A673 (cell line): ENCODE data around the gene PFKFB4. TPM values are rescaled to one million over a fixed set of nuclear protein-coding genes. Genes with fewer than 3 reads are reported as not detected.
"Not testable (repeated sequence)": the region's sequence is repeated elsewhere in the genome, so short reads cannot be mapped to it uniquely, and the experiment has no call there.

Source experiments
- BruUV-seq: library from RNA; stranded (reverse); fragments of 400-500 nt; replicated peaks from 2 replicates; lab custom pipeline; 2021; lab: Mats Ljungman, UMichigan
- CTCF ChIA-PET: fragments of 300-600 bp; sonication (Branson Sonifier 250); formaldehyde crosslinking; loops from one replicate; lab custom pipeline; 2022; ENCODE audit warnings: antibody characterized with exemption; lab: Charles Lee
- POLR2A ChIA-PET: fragments of 300-600 bp; sonication (Branson Sonifier 250); formaldehyde crosslinking; loops from one replicate; lab custom pipeline; 2022; ENCODE audit warnings: antibody characterized with exemption; ENCODE audit not compliant: low non-redundant PET; lab: Charles Lee
- DNase-seq: peaks from one replicate; pipeline ENCODE4 v3.0.0-alpha.2; 2015; ENCODE audit warnings: low spot score
- H3K27ac ChIP-seq: fragments of 200-600 bp; sonication (generic); 2 replicates; pipeline ENCODE4 v1.5.1; 2016; ENCODE audit warnings: mixed run types, low read depth, mild to moderate bottlenecking, mixed read lengths, antibody characterized with exemption, low read length; ENCODE audit not compliant: poor library complexity, severe bottlenecking
- H3K27me3 ChIP-seq: fragments of 200-600 bp; sonication (generic); replicated peaks from 2 replicates; pipeline ENCODE4 v1.6.1; 2017; ENCODE audit warnings: mixed run types, low read depth, mild to moderate bottlenecking, mixed read lengths, antibody characterized with exemption, low read length; ENCODE audit not compliant: insufficient read depth, poor library complexity
- H3K36me3 ChIP-seq: fragments of 200-600 bp; sonication (generic); 2 replicates; pipeline ENCODE4 v1.6.1; 2016; ENCODE audit warnings: mixed run types, mild to moderate bottlenecking, mixed read lengths, antibody characterized with exemption, low read length; ENCODE audit not compliant: insufficient read depth, poor library complexity, severe bottlenecking
- H3K4me1 ChIP-seq: fragments of 200-600 bp; sonication (generic); 2 replicates; pipeline ENCODE4 v1.6.1; 2017; ENCODE audit warnings: mixed run types, mild to moderate bottlenecking, mixed read lengths, antibody characterized with exemption, low read length; ENCODE audit not compliant: insufficient read depth, poor library complexity, severe bottlenecking
- H3K4me3 ChIP-seq: fragments of 200-600 bp; sonication (generic); 2 replicates; pipeline ENCODE4 v1.5.1; 2016; ENCODE audit warnings: low read depth, mixed run types, mild to moderate bottlenecking, mixed read lengths, low read length; ENCODE audit not compliant: poor library complexity, severe bottlenecking
- H3K9me3 ChIP-seq: fragments of 200-600 bp; sonication (generic); 2 replicates; pipeline ENCODE4 v1.6.1; 2016; ENCODE audit warnings: mixed run types, low read depth, mild to moderate bottlenecking, mixed read lengths, antibody characterized with exemption, low read length; ENCODE audit not compliant: poor library complexity, severe bottlenecking
- CTCF ChIP-seq: fragments of 300-800, 200-600 bp; sonication (generic); conservative IDR thresholded peaks from 2 replicates; pipeline ENCODE4 v1.5.1; 2017; ENCODE audit warnings: low read depth, mild to moderate bottlenecking, antibody characterized with exemption, low read length, moderate library complexity, mixed read lengths
- EZH2 ChIP-seq: fragments of 200-600 bp; sonication (generic); IDR thresholded peaks from 2 replicates; pipeline ENCODE4 v1.6.1; 2017; ENCODE audit warnings: borderline replicate concordance, low read depth, mild to moderate bottlenecking, mixed read lengths, antibody characterized with exemption, low read length; ENCODE audit not compliant: poor library complexity, severe bottlenecking
- intact Hi-C: fragments of 100-400 bp; cut with micrococcal nuclease; formaldehyde crosslinking; loops from one replicate; pipeline ENCODE4 v1.10.0; 2022; ENCODE audit not compliant: unreplicated experiment
- total RNA-seq: library from RNA; stranded (reverse); gene quantifications from 2 replicates; pipeline ENCODE4 v1.2.3, GENCODE V29; 2021

PFKFB4 gene
- total RNA-seq, 1 experiment from 2014 or later, result 5.0 TPM

- no peaks in the 10 kb centered on the region for H3K27me3 ChIP-seq
- no peak overlapping the region for H3K4me3 ChIP-seq
- intact Hi-C loops, result no loop called here
- TF ChIP-seq CTCF, result no peak
- TF ChIP-seq EZH2, result no peak
- no peak for DNase-seq
- CTCF ChIA-PET, result no interaction called here
- H3K36me3 ChIP-seq, result no peaks in the 10 kb centered on the region
- no peak overlapping the region for H3K27ac ChIP-seq
- H3K4me1 ChIP-seq, result no peaks in the 10 kb centered on the region
- POLR2A ChIA-PET, result no interaction called here
- no peaks in the 10 kb centered on the region for H3K9me3 ChIP-seq
- no TSS peak for BruUV-seq
Measured at GRCh38 chr3:48552111-48552951, 4.3 kb downstream of the PFKFB4 start.

- H3K27ac ChIP-seq, H3K4me3 ChIP-seq, H3K4me1 ChIP-seq, H3K36me3 ChIP-seq, intact Hi-C loops, BruUV-seq, DNase-seq, H3K9me3 ChIP-seq, H3K27me3 ChIP-seq, CTCF ChIA-PET, POLR2A ChIA-PET: not testable (repeated sequence)
Measured at GRCh38 chr3:48551651-48552050, 5.0 kb downstream of the PFKFB4 start.

GRCh38 chr3:48548729-48549705, 7.6 kb downstream of the PFKFB4 start:
- DNase-seq, result peak; percentile 61
- Histone ChIP-seq H3K27me3 (no peaks in the 10 kb centered on the region), H3K27ac (no peak overlapping the region), H3K9me3 (no peaks in the 10 kb centered on the region), H3K4me1 (no peaks in the 10 kb centered on the region), H3K4me3 (no peak overlapping the region), H3K36me3 (no peaks in the 10 kb centered on the region)
- intact Hi-C loops, result loop anchor here (5.0 to 10.0 kb wide), 2 partner anchors 74 to 317 kb away; no protein-coding TSS in a partner anchor
- CTCF ChIA-PET, result interaction anchor here (0.6 to 0.9 kb wide), 2 partner anchors 113 to 323 kb away, joined by 3 read pairs; no protein-coding TSS in a partner anchor
- TF ChIP-seq EZH2 (no peak), CTCF (peak; percentile 71)
- no TSS peak for BruUV-seq
- POLR2A ChIA-PET, result no interaction called here
